ENCODE data around the gene NUP43.

Gene NUP43

DNA sequence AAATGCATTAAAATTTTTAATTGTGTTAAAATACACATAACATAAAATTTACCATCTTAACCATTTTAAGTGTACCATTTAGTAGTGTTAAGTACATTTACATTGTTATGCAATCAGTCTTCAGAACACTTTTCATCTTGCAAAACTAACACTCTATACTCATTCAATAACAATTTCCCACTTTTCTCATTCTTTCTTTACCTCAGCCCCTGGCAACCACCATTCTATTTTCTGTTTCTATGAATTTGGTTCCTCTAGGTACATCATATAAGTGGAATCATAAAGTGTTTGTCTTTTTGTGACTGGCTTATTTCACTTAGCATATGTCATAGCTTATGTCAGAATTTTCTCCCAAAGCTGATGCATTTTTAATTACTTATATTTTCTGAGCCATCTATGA lies 35.4 kb upstream of the NUP43 start:
- Histone ChIP-seq H3K4me2 (ENCODE audit: low read depth, low read length, poor library complexity, severe bottlenecking) (no peak overlapping the region), H3K27me3 (ENCODE audit: insufficient read depth, low read length, poor library complexity, severe bottlenecking) (no peaks in the 10 kb centered on the region), H3K4me1 (ENCODE audit: insufficient read depth, low read length, poor library complexity, severe bottlenecking) (no peaks in the 10 kb centered on the region), H3K4me3 (ENCODE audit: low read length, poor library complexity, severe bottlenecking) (no peak overlapping the region), H3K36me3 (ENCODE audit: insufficient read depth, low read length) (peaks cover 53% of the 10 kb centered on the region), H3K9me3 (ENCODE audit: insufficient read depth, low read depth, low read length) (no peaks in the 10 kb centered on the region), H4K20me1 (ENCODE audit: insufficient read depth, low read length, poor library complexity, severe bottlenecking) (peaks cover 4% of the 10 kb centered on the region), H3K9ac (ENCODE audit: low read depth, low read length, poor library complexity, severe bottlenecking) (no peak overlapping the region), H3K9me2 (replicated peaks; ENCODE audit: low read depth, low read length) (no peaks in the 10 kb centered on the region), H3K79me2 (ENCODE audit: insufficient read depth, low read length) (peaks cover 19% of the 10 kb centered on the region), H2AFZ (ENCODE audit: low read length) (no peak overlapping the region), H3F3A (ENCODE audit: low read depth) (no peaks in the 10 kb centered on the region)
- TF ChIP-seq CTCF (conservative IDR thresholded peaks at IDR 0.05; ENCODE audit: low read length) (no peak), EZH2phosphoT487 (IDR thresholded peaks at IDR 0.05; ENCODE audit: borderline replicate concordance) (no peak)

GRCh38 chr6:149779644-149779963 lies 33.3 kb upstream of the NUP43 start:
- H3K9me3 ChIP-seq (ENCODE audit: insufficient read depth, low read depth, low read length), result no peaks in the 10 kb centered on the region
- no peak overlapping the region for H2AFZ ChIP-seq (ENCODE audit: low read length)
- no peaks in the 10 kb centered on the region for H3K27me3 ChIP-seq (ENCODE audit: insufficient read depth, low read length, poor library complexity, severe bottlenecking)
- H4K20me1 ChIP-seq (ENCODE audit: insufficient read depth, low read length, poor library complexity, severe bottlenecking), result peaks cover 4% of the 10 kb centered on the region
- no peaks in the 10 kb centered on the region for H3K9me2 ChIP-seq (replicated peaks; ENCODE audit: low read depth, low read length)
- H3K4me3 ChIP-seq (ENCODE audit: low read length, poor library complexity, severe bottlenecking), result no peak overlapping the region
- no peak overlapping the region for H3K4me2 ChIP-seq (ENCODE audit: low read depth, low read length, poor library complexity, severe bottlenecking)
- H3K4me1 ChIP-seq (ENCODE audit: insufficient read depth, low read length, poor library complexity, severe bottlenecking), result no peaks in the 10 kb centered on the region
- TF ChIP-seq CTCF (conservative IDR thresholded peaks at IDR 0.05; ENCODE audit: low read length), result no peak
- no peak for TF ChIP-seq EZH2phosphoT487 (IDR thresholded peaks at IDR 0.05; ENCODE audit: borderline replicate concordance)
- H3K79me2 ChIP-seq (ENCODE audit: insufficient read depth, low read length), result peaks cover 23% of the 10 kb centered on the region
- no peaks in the 10 kb centered on the region for H3F3A ChIP-seq (ENCODE audit: low read depth)
- H3K9ac ChIP-seq (ENCODE audit: low read depth, low read length, poor library complexity, severe bottlenecking), result no peak overlapping the region
- peaks cover 69% of the 10 kb centered on the region for H3K36me3 ChIP-seq (ENCODE audit: insufficient read depth, low read length)

DNA sequence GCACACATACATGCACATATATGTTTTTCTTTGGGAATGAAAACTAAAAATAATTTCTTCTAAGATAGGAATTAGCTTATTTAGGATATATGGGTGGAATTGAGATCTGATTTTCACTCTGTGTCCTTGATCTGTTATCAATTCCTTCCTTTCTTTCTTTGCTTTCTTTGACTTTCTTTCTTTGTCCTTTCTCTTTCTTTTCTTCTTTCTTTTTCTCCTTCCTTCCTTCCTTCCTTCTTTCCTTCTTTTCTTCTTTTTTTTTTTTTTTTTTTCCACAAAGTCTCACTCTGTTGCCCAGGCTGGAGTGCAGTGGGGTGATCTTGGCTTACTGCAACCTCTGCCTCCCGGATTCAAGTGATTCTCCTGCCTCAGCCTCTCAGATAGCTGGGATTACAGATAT lies 31.3 kb upstream of the NUP43 start:
- Histone ChIP-seq H3K36me3 (ENCODE audit: insufficient read depth, low read length) (peaks cover 72% of the 10 kb centered on the region), H3F3A (ENCODE audit: low read depth) (no peaks in the 10 kb centered on the region), H3K4me1 (ENCODE audit: insufficient read depth, low read length, poor library complexity, severe bottlenecking) (no peaks in the 10 kb centered on the region), H4K20me1 (ENCODE audit: insufficient read depth, low read length, poor library complexity, severe bottlenecking) (peaks cover 4% of the 10 kb centered on the region), H3K27me3 (ENCODE audit: insufficient read depth, low read length, poor library complexity, severe bottlenecking) (no peaks in the 10 kb centered on the region), H2AFZ (ENCODE audit: low read length) (no peak overlapping the region), H3K4me3 (ENCODE audit: low read length, poor library complexity, severe bottlenecking) (no peak overlapping the region), H3K9me2 (replicated peaks; ENCODE audit: low read depth, low read length) (no peaks in the 10 kb centered on the region), H3K79me2 (ENCODE audit: insufficient read depth, low read length) (peaks cover 13% of the 10 kb centered on the region), H3K9ac (ENCODE audit: low read depth, low read length, poor library complexity, severe bottlenecking) (no peak overlapping the region), H3K9me3 (ENCODE audit: insufficient read depth, low read depth, low read length) (no peaks in the 10 kb centered on the region), H3K4me2 (ENCODE audit: low read depth, low read length, poor library complexity, severe bottlenecking) (no peak overlapping the region)
- TF ChIP-seq EZH2phosphoT487 (IDR thresholded peaks at IDR 0.05; ENCODE audit: borderline replicate concordance) (no peak), CTCF (conservative IDR thresholded peaks at IDR 0.05; ENCODE audit: low read length) (no peak)
